Bronchial epithelial cell (primary cell): ENCODE data around the gene LMAN2L. TPM values are rescaled to one million over a fixed set of nuclear protein-coding genes. Genes with fewer than 3 reads are reported as not detected.

ENCODE experiments used
- DNase-seq: peaks from one replicate; pipeline ENCODE4 v3.0.0-alpha.2; 2010; ENCODE audit warnings: low read depth
- FAIRE-seq: peaks from 2 replicates; lab custom pipeline; 2011; peaks lifted over from hg19 to GRCh38; lab: Jason Lieb, UNC
- H3K27me3 ChIP-seq: 2 replicates; pipeline ENCODE4 v1.5.1; 2011; ENCODE audit warnings: low read length; ENCODE audit not compliant: control insufficient read depth, insufficient read depth
- H3K36me3 ChIP-seq: 2 replicates; pipeline ENCODE4 v1.5.1; 2011; ENCODE audit warnings: low read length; ENCODE audit not compliant: control insufficient read depth, insufficient read depth
- H3K4me3 ChIP-seq: 2 replicates; pipeline ENCODE4 v1.5.1; 2011; ENCODE audit warnings: mild to moderate bottlenecking, low read depth, low read length, control low read depth
- CTCF ChIP-seq: IDR thresholded peaks from 2 replicates; pipeline ENCODE4 v1.5.1; 2011; ENCODE audit warnings: mild to moderate bottlenecking, moderate library complexity, low read length, control low read depth, inconsistent platforms; ENCODE audit not compliant: insufficient read depth, severe bottlenecking
- total RNA-seq: library from RNA; depleted of rRNA; stranded (reverse); fragments of >200 nt; gene quantifications from 2 replicates; pipeline ENCODE4 v1.2.1, GENCODE V29; 2014

The LMAN2L gene
- total RNA-seq, 1 donor from 2014 or later: 15.3 TPM

DNA sequence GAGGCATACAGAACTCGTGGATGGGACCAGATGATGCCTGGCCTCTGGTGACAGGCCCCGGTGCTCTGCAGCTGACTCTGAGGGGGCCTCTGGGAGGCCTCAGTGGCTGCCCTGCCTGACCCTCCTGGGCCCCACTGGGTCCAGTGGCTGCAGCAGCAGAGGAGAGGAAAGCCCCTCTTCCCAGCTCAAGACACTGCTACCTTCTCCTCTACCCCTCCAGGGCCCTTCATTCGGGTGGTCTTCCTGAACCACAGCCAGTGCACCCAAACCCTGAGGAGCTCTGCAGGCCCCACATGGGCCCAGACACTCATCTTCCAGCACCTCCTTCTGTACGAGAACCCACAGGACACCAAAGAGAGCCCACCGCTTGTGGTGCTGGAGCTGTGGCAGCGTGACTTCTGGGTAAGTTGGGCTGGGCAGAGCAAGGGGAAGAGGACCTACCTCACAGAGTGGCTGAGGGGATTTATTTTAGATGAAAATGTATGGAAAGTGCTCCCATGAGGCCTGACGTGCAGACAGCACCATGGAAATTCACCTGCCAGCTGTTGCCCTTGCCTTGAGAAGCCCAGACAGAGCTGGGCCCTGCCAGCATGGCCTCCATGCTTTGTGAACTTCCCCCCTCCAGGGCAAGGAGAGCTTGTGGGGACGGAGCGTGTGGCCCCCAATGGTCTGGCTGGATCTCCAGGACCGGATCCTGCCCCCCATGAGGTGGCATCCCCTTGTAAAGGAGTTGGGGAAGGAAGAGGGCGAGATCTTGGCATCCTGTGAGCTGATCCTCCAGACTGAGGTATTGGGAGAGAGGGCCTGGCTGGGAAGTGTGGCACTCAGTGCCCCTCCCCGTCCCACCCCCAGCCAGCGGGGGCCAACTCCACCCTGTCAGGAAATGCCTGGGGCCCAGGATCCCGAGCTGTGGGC is 46.3 kb downstream of the LMAN2L start:
- no peak for DNase-seq
- no peak overlapping the region for H3K4me3 ChIP-seq
- FAIRE-seq: no peak
- no peak for TF ChIP-seq CTCF
- H3K36me3 ChIP-seq: no peaks in the 10 kb centered on the region
- H3K27me3 ChIP-seq: no peaks in the 10 kb centered on the region

DNA sequence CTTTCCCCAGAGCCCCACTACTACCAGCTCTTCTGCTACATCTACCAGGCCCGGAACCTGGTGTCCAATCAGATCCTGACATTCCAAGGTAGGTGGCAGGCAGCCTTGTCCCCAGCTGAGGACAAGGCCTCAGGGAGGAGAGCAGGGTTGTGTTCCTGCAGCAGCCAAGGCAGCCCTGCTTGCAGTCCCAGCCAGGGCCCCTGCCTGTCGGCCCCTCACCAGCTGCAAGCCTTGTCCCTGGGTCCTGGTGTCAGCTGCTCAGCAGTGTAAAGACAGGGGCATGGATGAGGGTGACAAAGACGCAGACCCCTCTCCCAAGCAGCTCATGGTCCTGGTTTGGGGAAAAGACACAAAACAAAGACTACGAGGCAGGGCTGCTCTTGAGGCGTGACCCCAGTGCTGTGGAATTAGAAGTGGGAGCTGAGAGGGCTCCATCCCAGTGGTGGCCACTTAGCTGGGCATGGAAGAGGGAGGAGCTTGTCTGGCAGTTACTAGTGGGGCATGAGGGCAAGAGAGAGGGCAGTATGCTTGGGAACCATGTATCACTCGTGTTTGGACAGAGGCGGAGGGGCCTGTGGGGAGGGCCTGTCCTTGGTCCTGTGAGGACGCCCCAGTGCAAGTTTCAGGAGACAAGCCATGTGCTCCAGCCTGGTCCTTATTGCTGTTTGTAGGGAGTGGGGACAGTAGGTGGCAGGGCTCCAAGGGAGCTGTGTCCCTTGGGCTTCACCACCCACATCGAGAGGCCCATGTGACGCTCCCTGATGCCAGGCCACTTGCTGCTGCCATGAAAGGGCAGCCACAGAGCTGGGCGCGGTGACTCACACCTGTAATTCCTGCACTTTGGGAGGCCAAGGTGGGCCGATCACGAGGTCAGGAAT is 47.5 kb downstream of the LMAN2L start:
- no peak for TF ChIP-seq CTCF
- Histone ChIP-seq H3K4me3 (no peak overlapping the region), H3K27me3 (no peaks in the 10 kb centered on the region), H3K36me3 (no peaks in the 10 kb centered on the region)
- no peak for DNase-seq
- peak; percentile 18 for FAIRE-seq

GRCh38 chr2:96691022-96691612 is 48.7 kb downstream of the LMAN2L start:
- Histone ChIP-seq H3K36me3 (no peaks in the 10 kb centered on the region), H3K27me3 (no peaks in the 10 kb centered on the region), H3K4me3 (no peak overlapping the region)
- no peak for TF ChIP-seq CTCF
- DNase-seq (no peak), FAIRE-seq (no peak)

- TF ChIP-seq CTCF: no peak
- DNase-seq (no peak), FAIRE-seq (no peak)
- H3K4me3 ChIP-seq: no peak overlapping the region
- H3K36me3 ChIP-seq: no peaks in the 10 kb centered on the region
- H3K27me3 ChIP-seq: peaks cover 2% of the 10 kb centered on the region
Observed at GRCh38 chr2:96690306-96691021, 49.4 kb downstream of the LMAN2L start.

DNA sequence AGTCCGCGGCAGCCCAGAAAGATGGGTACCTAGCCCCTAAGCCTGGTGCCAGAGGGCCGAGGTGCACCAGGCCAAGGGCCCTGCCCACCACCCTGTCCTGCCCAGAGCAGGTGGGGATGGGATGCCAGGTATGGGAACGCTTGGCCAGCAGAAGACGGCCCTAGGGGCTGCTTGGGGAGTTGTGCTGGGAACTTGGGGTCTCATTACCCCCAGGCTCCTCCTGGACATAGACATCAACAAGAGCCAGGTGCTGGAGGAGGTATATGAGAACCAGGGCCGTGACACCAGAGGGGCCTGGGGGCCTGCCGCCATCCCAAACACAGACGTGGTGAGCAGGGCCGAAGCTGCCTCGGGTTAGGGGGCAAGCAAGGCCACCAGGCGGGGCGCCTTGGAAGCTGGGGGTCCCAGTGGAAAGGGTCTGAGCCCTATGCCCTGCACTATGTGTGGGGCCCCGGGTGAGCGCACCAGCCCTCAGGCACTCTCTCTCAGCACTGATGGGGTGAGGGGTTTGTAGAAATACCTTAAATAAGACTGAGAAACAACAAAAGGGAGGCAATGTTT is 50.4 kb downstream of the LMAN2L start:
- no peaks in the 10 kb centered on the region for H3K36me3 ChIP-seq
- TF ChIP-seq CTCF: no peak
- no peak overlapping the region for H3K4me3 ChIP-seq
- no peak for FAIRE-seq
- H3K27me3 ChIP-seq: peaks cover 7% of the 10 kb centered on the region
- DNase-seq: no peak
